Activated T-cell treated with anti-CD3 and anti-CD28 coated beads, Interleukin-2, amount 50 U/mL, for 1 hour (primary cell): ENCODE measurements around the gene PCDH9.

ENCODE experiments used
- DNase-seq: peaks from one replicate; pipeline ENCODE4 v3.0.0-alpha.2; 2020

The PCDH9 gene

DNA sequence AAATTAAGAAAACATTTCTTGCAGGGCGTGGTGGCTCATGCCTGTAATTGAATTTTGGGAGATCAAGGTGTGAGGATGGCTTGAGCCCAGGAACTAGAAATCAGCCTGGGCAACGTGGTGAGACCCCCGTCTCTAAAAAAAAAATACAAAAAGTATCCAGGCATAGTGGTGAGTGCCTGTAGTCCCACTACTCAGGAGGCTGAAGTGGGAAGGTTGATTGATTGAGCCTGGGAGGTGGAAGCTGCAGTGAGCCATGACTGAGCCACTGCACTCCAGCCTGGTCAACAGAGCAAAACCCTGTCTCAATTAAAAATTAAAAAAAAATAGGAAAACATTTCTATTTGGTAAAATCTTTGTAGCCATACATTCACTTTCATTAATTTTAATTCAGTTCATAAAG, 526.5 kb downstream of the PCDH9 start:
- DNase-seq: no peak

DNA sequence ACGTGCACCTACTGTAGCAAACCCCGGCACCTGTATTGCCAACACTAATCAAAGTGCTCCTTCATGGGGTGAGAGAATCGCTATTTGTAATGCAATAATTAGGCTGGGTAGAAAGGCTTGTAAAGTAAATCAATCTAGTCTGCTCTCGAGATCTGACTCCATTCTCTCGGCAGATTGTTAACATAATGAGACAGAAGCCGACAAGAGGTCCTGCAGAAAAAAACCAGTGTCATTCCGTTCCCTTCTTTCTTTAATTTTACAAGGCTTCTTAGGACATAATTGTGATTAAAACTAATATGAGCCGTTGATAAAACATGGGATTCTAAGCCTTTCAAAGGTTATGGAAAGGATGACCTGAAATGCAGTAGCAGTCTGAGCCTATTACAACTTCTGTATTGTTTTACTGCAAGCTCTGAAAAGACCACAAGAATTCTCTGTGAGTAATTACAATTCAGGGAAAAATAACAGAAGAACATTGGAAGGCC, 530.0 kb downstream of the PCDH9 start:
- no peak for DNase-seq

DNA sequence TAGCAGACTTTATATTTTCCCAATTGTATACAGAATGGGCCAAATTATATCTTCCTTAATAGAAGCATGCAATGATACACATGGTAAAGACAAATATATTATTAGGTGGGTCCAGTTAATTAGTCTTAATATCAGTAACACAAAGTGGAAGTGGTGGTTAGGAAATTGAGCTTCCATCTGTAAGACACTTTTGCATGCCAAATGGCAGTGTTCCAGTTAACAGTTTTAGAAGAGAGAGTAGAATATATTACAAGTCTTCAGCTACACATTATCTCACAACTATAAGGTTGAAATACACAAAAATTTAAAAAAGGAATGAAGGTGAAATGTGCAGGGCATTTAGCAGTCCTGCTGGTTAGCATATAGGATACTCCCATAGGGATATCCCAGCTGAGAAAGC, 536.5 kb downstream of the PCDH9 start:
- DNase-seq: no peak

DNA sequence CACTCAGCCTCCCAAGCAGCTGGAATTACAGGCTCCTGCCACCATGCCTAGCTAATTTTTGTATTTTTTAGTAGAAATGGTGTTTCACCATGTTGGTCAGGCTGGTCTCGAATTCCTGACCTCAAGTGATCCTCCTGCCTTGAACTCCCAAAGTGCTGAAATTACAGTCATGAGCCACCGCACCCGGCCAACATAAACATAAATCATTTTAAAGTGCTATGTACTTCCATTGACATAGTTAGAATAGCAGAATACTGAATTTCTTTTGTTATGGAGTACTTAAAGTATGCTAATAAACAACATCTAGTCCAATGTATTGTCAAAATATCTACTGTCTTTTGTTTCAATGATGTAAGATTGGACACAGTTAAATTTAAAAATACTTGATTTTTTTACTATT, 539.0 kb downstream of the PCDH9 start:
- no peak for DNase-seq

DNA sequence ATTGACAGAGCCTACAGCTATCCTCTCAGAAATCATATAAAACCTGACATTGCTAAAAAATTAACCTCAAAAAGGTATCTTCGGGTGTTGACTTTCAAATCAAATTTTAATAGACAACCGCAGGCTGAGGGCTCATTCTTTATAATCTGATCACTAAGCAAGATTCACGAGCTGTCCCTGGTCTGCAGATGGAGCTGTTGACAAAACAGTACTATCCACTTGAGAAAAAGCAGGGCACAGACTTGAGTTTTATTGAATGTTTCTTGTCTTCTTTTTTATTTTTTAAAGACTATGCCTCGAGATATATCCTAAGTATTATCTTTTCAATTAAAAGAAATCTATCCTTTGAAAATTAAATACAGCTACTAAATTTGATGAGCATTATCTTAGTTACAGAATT, 540.5 kb downstream of the PCDH9 start:
- DNase-seq: no peak

DNA sequence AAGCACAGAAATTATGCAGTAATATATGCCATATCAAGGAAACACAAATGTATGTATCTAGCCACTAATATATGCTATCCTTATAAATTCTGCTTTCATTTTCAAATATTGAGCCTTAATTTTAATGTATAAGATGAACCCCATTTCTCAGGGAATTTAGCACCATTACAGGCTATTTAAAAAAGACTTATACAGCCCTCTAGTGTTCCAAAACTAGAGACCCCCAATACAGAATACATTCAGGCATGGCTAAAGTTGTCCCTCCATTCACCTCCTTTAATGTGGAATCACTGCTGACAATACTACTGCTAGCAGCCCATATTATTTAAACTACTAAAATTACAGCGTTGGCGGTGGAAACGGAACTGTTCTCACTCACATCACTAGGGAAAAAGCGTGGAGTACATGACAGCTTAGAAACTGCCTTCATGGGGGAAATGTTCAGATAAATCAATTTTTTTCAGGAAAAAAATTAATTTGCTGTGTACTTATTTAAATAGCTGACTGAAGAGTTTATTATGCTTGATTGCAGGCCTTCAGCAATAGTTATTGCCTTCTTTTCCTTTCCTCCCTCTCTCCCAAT, 541.0 kb downstream of the PCDH9 start:
- no peak for DNase-seq

DNA sequence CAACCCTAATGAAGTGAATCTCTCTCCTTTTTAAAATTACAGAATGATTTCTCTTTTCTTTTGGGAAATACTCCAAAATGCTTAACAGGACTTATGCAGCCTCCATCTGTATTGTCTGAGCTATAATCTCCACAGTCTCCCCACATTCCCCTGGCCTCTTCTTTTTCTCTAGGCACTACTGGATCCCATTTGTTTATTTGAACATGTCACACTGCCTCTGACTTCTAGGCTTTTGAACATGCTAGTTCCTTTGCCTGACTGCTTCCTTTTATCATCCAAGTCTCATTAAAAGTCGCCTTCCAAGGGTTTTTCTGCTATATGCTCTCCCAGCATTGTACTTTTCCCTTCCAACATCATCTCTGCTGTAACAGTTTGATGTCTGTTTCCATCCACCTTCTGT, 548.7 kb downstream of the PCDH9 start:
- no peak for DNase-seq

DNA sequence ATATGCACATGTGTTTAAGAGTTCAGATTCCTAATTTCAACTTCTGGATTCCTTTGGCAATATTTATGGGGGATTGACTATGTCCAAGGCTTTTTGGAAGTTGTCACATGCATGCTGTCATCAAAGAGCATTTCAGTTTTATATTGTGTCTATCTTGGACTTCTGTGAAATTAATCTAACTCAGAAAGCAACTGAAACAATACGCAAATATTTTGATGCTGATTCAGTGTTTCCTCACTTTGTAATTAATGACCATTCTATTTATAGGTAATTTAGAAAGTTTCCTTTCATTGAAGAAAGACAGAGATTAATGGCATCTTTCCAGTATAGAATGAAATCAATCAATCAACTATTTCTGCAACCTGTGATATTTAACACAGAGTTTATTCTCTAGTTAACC, 550.1 kb downstream of the PCDH9 start:
- no peak for DNase-seq

DNA sequence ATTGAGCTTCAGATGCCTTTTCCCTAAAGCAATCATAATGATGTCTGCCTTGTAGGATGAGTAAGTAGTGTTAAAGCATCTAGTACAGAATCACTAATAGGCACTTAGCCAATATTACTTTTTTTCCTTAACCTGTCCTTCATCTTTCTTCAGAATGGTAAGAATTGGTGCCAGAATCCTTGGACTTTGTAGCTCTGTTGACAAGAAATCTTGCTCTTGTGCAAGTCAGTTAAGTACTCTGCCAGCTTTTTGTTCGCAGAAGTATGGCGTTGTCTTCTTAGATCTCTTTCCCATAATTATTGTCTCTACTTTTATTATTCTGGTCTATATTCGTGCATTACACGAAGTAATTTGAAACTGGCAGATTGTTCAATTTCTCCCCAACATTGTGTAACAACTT, 554.5 kb downstream of the PCDH9 start:
- DNase-seq: no peak

DNA sequence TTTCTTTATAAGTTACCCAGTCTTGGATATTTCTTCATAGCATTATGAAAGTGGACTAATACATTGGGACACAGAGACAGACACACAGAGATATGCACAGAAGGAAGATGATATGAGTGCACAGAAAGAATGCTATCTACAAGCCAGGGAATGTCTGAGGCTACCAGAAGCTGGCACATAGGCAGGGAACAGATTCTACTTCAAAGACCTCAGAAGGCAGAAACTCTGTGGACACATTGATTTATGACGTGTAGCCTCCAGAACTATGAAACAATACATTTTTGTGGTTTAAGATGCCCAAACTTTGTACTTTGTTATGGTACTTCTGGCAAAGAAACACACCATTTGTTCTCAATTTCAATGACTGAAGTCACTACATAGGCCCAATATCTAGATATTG, 556.7 kb downstream of the PCDH9 start:
- DNase-seq: no peak

DNA sequence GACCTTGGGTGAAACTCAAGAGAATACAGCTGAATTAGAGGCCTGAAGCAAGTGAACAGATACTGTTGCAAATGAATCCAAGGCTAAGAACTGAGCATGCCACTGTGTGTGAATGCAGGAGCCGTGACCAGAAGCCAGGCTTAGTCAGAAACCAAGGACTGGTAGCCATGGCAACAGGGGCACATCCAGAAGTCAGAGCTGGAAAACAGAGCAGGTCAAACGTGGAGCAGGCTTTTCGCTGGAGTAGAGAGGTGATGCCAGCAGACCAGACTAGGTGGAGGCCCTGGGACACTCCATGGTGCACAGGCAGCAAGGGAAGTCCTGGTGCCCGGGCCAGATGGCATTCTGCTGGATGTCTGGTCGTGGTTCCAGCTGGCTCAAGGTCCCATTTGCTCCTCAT, 564.1 kb downstream of the PCDH9 start:
- no peak for DNase-seq

DNA sequence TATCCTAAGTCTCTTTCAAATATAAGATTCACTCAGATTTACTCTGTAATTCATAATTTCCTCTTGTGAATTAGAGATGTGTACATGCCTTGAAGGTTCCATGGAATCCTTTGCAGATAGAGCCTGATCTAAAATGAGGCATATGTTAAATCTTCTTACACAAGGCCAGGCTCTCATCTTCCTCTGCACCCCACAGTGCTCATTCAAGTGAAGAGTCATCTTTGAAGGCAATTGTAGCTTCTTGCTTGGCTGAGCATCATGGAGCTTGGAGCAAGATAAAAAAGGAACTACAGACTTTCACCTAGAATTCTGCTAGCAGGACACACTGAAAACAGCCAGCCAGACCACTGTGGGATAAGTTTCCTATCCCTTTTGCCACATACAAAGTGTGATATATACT, 566.4 kb downstream of the PCDH9 start:
- no peak for DNase-seq

DNA sequence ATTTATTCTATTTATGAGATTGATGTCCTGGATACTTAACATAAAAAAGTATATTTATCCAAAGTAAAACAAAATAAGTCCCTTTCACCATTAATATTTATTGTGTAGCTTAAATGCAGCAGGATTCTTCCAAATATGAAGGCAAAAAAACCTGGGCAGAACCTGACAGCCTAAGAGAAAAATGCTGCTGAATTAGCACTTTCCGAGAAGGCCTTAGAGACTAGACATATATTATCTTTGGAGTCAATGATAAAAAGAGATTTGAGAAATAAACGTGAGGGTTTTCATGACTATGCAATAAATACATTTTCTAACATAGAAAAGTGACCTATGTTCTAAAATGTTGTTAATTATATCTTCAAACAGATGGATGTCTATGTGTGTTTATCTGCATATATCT, 566.9 kb downstream of the PCDH9 start:
- no peak for DNase-seq

DNA sequence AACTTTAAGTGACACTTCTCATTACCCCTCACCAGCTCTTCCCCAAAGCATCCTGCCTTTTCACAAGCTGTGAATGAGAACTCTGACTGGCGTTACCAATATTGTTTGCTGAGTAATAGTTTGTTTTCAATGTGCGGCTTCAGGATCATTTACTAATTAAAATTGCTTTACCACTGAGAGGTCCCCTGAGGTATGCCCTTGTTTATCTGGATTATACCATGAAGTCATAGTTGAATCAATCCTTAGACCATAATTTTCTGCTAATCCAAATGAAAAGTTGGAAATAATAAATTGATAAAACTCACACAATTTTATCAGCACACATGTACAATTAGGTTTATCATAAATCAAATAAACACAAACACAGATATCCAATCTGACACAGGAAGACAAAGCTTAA, 568.8 kb downstream of the PCDH9 start:
- DNase-seq: no peak

DNA sequence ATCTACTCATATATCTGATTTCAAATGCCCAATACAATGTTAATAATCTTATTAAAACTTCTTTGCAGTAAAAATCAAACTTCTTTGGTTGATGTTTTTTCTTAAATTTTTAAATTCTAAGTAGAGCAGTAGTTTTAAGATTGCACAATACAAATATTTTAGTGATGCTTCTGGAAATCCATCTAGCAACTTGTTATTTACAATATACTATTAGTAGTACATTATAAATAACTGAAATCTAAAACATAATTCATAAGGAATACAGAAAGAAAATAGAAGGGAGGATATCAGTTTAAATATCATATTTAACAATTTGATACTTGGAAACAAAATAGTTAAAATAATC, 569.7 kb downstream of the PCDH9 start:
- no peak for DNase-seq

DNA sequence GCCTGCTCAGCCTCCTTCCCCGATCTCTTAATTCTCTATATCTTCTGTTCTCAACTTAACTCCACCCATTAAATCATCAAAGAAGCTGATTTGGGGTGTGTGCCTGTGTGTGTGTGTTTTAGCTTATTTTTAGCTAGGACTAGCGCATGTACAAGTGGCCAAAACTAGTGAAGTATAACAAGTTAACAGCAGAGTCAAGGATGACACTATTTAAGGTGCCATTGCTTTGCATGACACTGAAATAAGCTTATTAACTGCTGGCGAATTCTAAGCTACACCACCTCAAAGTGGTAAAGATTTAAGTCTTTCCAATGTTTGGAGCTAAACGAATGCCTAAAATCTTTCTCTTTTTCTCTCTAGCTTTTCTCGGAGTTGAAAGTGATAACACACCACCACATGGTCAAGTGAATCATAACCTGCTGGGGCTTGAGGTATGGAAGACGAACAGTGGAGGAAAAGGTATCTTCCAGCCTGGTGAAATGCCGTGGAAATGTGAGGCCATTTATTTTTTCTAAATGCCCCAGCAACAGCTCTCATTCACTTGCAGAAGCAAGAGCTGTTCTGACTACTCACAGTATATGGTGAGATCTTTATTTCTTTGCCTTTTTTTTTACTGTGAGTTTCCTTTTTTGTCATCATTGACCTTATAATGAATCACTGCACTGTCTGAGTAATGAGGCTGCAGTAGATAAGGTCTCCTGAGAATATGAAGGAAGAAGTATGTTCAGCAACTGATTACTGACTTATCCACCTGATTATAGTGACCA, 570.3 kb downstream of the PCDH9 start:
- no peak for DNase-seq

DNA sequence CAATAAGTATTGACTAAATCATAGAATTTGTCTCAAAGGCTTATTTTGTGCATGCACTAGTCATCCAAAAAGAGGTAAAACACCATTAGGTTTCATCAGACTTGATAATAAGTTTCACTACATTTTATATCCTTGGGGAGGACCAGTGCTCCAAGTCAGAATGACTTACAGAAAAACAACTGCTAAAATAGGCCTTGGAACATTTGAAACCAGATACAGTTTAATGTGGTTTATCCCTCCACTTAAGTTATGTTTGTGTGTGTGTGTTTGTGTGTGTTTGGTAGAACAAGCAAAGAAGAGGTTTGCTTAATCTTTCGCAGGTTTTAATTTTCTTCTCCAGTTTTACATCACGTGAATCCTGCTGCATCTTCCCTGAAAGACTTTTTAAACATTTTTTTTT, 570.9 kb downstream of the PCDH9 start:
- no peak for DNase-seq

DNA sequence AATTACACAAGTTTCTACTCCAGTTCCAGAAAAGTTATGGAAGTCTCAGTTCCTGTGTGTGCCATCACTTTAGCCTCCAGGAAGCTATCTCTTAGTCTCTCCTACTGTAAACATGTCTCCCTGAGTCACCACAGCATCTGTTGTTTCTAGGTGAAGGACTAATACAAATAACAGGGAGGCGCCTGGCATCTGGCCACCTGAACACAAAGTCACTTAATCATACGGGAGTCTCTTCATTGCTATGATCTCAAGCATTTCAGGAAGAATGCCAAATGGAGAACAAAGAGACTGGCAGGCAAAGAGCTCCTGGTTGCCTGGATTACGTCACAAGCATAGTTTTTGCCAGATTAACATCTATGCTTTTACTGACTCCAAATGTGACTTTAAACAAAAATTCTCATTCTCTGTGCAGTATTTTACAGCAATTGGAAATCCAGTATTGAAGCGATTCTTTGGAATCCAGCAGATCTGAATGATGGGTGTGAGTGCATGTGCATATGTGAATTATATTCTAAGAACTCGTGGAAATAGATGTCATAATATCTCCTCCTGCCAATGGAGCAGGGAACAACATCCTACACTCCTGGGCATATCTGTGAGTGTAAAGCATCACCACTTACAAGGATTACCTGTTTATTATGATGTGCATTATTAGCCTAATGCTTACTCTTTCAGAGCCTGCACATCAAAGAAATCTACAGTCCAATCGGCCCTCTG, 572.8 kb downstream of the PCDH9 start:
- no peak for DNase-seq

DNA sequence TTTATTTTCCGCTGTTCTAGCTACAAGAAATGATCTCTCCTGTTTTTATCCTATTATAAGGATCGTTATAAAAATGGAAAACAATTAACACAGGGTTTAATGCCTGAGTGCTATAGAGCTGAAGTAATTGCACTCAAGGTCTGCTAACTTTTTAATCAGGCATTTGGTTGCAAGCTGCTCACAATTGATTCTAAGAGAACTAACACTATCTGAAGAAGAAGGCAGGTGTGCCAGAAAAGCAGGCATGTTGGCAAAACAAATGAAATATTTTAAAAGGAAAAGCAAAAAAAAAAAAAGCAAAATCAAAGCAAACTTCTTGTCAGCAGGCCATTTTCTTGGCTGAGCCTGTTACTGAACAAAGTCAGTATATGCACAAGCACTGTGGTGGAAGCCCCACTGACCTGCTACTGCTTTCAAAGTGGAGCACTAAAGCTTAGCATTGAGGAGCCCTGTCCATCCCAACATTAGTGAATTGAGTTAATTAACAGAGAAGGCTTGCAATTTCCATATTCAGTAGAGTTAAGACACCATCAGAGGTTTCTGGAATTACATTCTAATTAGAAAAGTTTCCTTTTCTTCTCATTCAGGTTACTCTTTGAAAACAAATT, 574.2 kb downstream of the PCDH9 start:
- no peak for DNase-seq

DNA sequence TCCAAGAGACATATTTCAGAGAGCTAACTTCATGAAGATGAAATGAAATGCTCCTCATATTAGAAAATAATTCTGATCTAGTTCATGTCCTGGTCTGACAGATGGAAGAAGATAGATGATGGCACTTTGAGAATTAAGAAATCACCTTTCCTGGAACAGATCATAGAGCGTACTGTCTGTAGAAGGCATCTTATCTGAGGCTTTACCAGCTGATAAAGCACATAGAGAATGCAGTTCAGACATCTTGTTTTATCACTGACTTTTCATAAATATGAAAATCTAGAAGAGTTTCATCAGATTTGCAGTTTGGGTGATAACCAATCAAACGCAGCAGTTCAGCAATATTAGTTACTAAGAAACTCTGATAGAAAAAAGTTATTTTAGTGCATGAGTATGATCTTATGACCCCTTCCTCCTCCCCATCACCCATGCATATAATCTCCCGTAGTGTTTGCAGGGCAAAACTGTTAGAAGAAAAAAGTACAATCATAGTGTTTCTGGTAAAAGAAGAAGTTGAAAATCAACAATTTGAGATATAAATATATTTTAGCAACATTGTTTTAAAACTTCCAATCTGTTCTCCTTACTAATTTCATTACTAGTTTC, 585.2 kb downstream of the PCDH9 start:
- no peak for DNase-seq

DNA sequence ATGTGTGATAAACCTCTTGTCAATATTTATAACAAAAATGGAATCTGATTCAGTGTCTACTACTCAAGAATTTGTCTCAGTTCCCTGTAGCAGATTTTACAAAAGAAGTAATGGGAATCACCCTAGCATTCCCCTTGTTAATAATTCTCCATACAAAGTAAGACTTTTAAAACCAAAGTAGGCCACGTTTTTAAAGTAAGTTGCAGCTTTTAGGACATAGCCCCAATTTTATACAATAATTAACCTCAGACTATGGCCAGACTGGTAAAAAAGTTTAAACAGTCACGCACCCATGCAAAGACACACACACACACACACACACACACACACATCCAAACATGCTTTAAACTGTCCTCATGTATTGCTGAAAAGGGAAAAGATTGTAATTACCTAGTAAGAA, 589.9 kb downstream of the PCDH9 start:
- DNase-seq: no peak

DNA sequence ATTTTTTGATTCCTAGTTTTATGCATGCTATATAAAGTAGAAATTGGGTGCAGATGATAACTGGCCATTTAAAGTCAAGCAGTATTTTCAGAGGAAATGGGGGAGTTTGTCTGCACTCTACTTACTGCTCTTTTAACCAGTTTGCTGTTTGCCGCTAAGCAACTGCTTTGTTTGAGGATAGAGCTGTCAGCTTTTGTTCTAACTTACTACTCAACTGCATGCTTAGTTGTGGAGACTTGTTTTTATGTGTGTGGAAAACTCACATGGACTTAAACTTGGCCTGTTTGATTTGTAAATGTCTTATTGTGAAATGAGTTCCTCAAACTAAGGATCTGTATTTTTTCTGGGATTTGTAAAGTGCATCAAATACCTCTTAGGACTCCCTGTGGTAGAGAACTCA, 591.1 kb downstream of the PCDH9 start:
- DNase-seq: no peak

DNA sequence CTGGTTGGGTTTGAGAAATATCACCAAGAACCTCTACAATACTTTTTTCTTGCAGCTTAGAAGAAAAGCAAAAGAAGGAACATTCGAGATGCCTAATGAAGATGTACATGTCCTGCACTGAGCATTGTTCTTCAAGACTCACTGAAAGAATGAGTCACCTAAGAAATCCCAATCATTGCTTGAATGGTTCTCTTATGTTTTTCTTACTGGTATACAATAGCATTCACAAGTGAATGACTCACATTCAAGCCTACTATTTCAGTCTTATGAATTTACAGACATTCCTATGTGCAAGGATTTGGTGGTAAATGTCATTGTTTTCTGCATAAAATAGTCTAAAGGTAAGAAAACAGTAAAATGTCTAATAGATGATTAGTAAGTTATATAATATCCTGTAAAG, 594.6 kb downstream of the PCDH9 start:
- no peak for DNase-seq

DNA sequence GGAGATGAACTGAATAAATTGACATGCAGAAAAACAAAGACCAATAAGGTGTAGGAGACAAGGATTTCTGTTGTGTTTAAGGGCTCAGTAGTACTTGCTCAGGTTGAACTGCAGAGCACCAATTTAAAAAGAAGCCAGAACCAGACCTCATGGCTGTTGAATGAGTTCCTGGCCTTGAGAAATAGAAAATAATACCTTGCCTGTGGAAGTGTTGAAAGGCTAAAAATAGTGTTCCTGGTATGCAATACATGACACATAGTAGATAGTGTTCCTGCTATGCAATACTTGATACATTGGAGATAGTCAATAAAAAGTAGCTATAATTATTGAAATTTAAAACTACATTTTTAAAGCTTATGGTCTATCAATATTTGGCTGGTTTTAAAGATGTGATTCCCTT, 595.8 kb downstream of the PCDH9 start:
- no peak for DNase-seq
